ENCODE results near the gene RAB39B.

- TF ChIP-seq SIN3A (IDR thresholded peaks at IDR 0.05; ENCODE audit: borderline replicate concordance, insufficient read depth, low read length) (no peak), POLR2AphosphoS5 (IDR thresholded peaks at IDR 0.05; ENCODE audit: low read depth, low read length) (no peak), REST (IDR thresholded peaks at IDR 0.05; ENCODE audit: insufficient read depth in 1 of 2, low read depth in 2 of 2, low read length in 2 of 2) (no peak), TAF1 (IDR thresholded peaks at IDR 0.05; ENCODE audit: borderline replicate concordance, insufficient read depth, low read length) (no peak)
These were observed 42.9 kb downstream of the RAB39B start for GRCh38 chrX:155221351-155221750.

Data from PFSK-1 (cell line).